NCI-H69 (cell line): Measurements from ENCODE around the gene VASN.

Experiments used
- DNase-seq: peaks from one replicate; lab custom pipeline; 2025; lab: John Stamatoyannopoulos, UW

Gene VASN

DNA sequence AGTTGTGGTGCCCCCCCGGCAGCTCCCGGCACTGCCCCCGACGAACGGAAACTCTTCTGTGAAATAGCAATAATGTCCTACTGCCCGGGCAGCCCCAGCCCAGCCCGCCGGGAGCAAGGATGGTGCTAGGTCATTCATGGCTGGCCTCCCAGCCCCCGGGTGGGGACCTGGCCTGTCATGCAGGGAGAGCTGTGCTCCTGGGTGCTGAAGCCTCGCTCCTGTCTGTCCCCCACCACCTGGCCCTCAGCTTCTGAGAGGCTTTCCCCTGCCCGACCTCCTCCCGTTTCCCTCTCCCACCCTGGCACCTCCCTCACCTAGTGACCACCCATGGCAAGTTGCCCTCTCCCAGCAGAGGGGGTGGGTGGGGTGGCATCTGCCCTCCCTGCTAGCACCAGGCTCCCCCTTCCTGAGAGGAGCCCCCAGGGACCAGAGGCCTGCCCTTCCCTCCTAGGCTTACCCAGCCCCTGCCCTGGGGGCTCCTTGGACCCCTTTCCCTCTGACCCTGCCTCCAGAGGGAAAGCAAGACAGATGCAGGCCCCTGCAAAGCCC lies 34.0 kb upstream of the VASN start:
- DNase-seq: no peak

DNA sequence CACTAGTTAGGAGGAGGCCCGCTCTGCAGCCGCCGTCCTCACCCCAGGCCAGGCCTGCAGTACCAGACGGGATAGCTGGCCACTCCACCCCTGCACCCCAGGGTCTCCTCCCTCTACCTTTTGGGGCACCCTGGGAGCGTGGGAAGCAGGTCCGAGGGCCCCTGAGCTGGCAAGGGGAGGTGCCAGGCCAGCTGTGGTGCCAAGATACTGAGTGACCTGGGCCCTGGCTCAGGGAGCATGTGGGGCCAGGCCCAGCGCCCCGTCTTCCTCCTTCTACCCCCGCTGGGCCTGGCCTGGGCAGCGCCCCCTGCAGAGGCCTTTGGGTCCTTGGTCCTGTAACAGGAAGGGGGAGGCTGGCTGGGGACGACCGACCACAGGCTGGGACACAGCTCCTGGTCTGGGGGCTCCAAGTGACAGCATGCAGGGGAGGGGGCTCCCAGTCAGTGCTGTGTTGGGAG lies 33.5 kb upstream of the VASN start:
- DNase-seq: no peak

DNA sequence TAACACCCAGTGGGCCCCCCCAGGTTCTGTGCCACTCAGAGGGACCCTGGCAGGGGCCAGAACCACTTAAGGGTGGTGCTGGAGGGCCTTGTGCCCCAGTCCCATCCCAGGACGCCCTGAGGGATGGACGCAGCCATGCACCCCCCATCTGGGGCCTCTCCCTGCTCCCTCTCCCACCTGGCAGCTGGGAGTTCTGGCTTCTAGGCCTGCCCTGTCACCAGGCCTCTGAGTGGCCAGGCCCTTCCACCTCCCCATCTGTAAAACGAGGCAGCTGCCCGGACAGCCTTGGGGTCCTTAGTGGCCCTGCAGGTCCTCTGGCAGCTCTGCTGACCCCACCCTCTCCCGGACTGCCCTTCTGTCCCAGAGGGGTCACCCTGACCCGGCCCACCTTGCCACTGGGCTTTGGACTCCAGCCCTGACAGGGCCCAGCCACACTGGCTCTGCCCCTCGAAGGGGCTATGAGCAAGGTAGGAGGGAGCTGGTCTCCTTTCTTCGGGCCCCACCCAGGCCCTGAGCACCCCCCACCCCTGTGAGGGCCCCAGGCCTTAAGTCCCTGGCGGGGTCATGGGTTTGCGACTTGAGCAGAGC lies 32.8 kb upstream of the VASN start:
- no peak for DNase-seq

DNA sequence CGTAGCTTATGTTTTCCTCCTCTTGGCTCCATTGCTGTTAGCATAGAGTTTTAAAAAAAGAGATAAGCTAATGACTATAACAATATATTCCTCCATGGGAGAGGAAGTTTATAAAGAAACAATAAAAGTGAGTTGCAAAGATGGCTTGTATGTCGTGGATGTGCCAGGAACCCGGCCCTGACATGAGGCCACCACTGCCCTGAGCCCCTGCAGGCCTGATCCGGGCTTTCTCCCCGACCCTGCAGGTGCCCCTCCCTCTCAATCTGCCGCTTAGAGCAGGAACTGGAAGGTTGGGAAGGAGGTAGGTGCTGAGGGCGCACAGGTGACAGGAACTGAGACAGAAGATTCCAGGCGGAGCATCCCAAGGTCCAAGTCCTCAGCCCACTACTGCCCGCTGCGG lies 32.2 kb upstream of the VASN start:
- no peak for DNase-seq

DNA sequence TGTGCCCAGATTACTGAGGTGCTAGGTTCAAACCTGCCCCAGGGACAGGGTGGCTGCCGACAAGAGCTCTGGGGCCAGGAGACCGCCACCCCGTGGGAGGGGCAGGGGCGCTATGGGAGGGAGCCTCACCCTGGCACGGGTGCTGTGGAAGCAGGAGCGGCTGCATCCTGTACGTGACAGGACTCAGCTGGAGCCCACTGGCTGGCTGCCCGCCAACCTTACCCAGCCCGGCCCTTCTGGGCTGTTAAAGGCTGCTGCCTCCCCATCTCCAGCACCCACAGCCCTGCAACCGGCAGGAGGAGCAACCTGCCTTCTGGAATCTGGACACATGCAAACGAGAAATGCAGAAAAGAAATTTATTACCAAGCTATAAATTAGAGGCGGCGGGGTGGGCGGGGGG lies 31.7 kb upstream of the VASN start:
- DNase-seq: peak; percentile 83

DNA sequence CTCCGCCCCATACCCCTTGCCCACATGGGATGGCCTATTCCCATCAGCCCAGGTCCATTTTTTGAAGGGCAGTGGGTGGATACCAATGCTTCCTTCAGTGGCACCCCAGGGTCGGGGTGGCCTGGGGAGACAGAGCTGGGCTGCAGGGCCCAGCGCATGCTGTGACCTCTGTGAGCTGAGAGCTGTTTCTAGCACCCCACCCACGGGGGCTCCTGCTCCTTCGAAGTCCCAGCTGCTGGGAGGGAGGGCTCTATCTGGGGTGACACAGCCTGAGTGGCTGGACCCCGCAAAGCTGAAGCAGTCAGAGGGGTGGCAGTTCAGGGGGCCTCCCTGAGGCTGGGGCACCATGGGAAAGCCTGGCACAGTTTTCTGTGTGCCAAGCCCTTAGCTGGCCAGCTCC lies 31.2 kb upstream of the VASN start:
- no peak for DNase-seq

GRCh38 chr16:4341250-4341649 lies 30.4 kb upstream of the VASN start:
- DNase-seq: no peak

- DNase-seq: no peak
Observed at GRCh38 chr16:4342866-4343744, 28.5 kb upstream of the VASN start.

DNA sequence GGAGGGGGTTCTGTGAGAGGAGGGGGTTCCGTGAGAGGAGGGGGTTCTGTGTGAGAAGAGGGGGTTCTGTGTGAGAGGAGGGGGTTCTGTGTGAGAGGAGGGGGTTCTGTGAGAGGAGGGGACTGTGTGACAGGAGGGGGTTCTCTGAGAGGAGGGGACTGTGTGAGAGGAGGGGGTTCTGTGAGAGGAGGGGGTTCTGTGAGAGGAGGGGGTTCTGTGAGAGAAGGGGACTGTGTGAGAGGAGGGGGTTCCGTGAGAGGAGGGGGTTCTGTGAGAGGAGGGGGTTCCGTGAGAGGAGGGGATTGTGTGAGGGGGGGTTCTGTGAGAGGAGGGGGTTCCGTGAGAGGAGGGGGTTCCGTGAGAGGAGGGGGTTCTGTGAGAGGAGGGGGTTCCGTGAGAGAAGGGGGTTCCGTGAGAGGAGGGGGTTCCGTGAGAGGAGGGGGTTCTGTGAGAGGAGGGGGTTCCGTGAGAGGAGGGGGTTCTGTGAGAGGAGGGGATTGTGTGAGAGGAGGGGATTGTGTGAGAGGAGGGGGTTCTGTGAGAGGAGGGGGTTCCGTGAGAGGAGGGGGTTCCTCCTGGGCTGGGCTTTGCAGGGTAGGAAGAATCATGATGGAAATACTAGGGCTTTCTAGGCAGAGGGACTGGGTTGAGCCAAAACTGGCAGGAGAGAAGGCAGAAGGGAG lies 27.2 kb upstream of the VASN start:
- DNase-seq: peak; percentile 43

DNA sequence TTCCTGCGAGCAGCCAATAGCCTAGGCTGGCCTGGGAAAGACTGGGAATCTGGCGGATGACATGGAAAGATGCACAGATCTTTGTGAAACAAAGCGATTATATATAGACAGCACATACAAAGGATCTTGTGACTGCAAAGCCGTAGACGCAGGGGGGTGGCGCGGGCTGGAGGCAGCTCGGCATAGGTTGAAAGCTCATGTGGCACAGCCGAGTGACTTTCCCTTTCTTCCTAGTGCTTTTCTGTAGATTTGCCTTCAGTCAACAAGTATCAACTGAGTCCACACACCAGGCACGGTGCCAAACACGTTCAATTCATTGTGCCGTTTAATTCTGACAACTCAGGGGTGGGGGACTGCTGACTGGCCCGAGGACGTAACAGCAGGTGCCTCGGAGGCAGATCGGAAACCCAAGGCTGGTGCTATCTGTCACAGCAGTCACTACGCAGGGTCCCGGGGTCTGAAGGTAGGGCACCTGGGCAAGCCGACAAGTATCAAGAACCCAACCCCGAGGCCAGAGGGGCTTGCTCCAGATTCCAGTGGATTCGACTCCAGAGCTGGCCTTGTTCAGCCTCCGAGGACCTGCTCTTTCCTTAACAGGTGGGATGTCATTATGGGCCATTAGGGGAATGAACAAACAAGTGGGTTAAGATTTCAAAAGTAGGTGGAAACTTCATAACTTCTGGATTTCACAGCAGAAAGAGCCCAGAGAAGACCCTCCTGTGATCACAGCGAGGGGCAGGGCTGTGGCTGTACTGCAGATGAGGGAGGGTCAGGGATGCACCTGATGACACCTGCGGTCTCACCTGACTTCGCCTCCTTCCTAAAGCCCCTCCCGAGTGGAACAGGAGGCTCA lies 26.4 kb upstream of the VASN start:
- DNase-seq: peak; percentile 89

GRCh38 chr16:4345836-4346781 lies 25.5 kb upstream of the VASN start:
- DNase-seq: peak; percentile 85

GRCh38 chr16:4347010-4347409 lies 24.6 kb upstream of the VASN start:
- DNase-seq: no peak

- DNase-seq: no peak
Observed at GRCh38 chr16:4347765-4348509, 23.7 kb upstream of the VASN start.

GRCh38 chr16:4349332-4349731 lies 22.3 kb upstream of the VASN start:
- DNase-seq: no peak

GRCh38 chr16:4350365-4350786 lies 21.3 kb upstream of the VASN start:
- DNase-seq: no peak

DNA sequence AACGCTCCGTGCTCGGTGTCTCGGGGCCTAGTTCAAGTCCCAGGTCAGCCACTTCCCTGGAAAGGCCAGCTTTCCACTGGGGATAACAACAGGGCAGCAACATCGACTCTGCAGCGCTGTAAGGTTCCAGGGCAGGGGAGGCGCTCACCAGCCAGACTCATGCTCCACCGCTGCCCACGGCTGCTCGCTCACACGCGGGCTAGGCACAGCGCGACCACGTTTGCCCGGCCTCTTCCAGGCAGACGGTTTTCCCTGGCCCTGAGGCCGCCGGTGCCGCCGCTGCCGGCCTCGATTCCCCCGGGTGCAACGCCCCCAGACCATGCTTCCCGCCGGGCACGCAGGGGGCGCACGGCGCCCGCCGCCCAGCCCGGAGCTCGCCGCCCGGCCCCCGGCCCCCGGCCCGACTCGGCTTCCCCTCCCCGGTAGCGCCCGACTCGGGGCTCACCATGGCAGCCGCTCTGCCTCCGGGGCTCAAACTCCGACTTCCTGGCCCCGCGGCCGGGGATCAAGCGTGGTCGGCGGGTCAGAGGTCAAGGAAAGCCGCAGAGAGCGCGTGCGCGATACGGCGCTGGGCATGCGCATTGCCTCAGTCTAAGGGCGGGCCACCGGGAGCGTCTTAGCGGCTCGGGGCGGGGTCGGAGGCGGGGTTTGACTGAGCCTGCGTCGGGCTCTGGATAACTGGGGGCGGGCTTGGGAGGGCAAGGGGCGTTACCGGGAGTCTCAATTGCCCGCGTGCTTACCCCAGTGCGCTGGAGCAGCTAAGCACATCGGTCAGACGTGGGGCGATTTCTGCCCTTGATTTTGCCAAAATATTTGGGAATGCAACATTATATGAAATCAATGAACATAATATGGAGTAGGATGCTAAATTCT lies 20.6 kb upstream of the VASN start, which contains the start of gene PAM16:
TSS of gene PAM16 (minus strand) at position 535 of the 873 bp plus-strand sequence. CDS start at position 448, 87 bp downstream.
- peak; percentile 98 for DNase-seq

DNA sequence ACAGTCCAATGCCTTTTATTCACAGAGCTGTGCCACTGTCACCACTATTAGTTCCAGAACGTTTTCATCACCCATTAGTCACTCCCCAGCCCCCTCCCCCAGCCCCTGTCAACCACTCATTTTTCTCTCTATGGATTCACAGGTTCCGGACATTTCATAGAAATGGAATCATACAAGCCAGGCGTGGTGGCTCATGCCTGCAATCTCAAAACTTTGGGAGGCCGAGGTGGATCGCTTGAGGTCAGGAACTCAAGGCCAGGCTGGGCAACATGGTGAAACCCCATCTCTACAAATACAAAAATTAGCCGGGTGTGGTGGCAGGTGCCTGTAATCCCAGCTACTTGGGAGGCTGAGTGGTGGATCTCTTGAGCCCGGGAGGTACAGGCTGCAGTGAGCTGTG lies 19.8 kb upstream of the VASN start:
- DNase-seq: no peak

DNA sequence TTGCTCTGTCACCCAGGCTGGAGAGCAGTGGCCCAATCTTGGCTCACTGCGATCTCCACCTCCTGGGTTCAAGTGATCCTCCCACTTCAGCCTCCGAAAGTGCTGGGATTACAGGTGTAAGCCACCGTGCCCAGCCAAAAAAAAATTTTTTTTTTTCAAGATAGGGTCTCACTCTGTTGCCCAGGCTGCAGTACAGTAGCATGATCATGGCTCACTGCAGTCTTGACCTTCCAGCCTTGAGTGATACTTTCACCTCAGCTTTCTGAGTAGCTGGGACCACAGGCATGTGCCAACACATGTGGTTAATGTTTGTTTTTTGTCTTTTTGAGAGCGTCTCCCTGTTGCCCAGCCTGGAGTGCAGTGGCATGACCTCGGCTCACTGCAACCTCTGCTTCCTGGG lies 18.8 kb upstream of the VASN start:
- no peak for DNase-seq

DNA sequence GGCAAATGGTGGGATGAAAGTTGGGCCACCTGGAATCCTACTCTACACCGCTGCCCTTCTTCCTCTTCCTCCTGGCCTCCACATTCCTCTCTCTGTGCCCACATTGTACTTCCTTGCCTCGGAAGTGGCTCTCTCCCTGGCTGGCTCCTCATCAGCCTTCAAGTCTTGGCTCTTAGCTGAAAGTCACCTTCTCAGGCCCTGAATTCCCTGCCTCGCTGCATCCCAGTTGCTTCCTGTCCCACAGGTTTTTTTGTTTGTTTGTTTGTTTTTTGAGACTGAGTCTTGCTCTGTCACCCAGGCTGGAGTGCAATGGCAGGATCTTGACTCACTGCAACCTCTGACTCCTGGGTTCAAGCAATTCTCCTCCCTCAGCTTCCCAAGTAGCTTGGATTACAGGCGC lies 18.0 kb upstream of the VASN start:
- no peak for DNase-seq
